OCI-LY7 (cell line): ENCODE results near the gene MRPS12.

Experiments used
- CTCF ChIP-seq: fragments of 200-600 bp; sonication (generic); conservative IDR thresholded peaks from 2 replicates; pipeline ENCODE4 v1.5.1; 2014; ENCODE audit warnings: mild to moderate bottlenecking, antibody characterized with exemption, low read length, moderate library complexity, mixed read lengths
- EZH2phosphoT487 ChIP-seq: fragments of 200-600 bp; sonication (generic); IDR thresholded peaks from 2 replicates; pipeline ENCODE4 v1.6.1; 2018; ENCODE audit warnings: low read depth, borderline replicate concordance, mild to moderate bottlenecking, mixed run types, antibody characterized with exemption, low read length, moderate library complexity, mixed read lengths

DNA sequence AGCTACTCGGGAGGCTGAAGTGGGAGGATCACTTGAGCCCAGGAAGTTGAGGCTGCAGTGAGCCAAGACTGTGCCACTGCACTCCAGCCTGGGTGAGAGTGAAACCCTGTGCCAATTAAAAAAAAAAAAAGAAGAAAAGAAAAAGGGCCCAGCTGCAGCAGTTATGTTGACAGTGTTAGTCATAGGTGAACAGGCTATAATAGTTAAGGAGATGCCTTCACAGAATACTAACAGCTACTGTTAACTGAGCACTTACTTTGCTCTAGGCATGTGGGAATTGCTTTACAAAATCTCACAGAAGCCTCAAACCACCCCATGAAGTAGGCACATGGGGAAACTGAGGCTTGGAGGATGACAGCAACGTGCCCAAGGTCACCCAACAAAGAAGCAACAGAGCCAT lies 40.9 kb downstream of the MRPS12 start:
- TF ChIP-seq CTCF = no peak
- TF ChIP-seq EZH2phosphoT487 = no peak
